HUDEP-2 (cell line): ENCODE results near the gene CLEC16A.
"Not testable (repeated sequence)": the region's sequence is repeated elsewhere in the genome, so short reads cannot be mapped to it uniquely, and the experiment has no call there.

Experiments
- DNase-seq, 76 experiments: peaks; one replicate each; lab custom pipeline; 2025; ENCODE audit not compliant: unreplicated experiment in 76 of 76; lab: John Stamatoyannopoulos, UW

The CLEC16A gene

DNA sequence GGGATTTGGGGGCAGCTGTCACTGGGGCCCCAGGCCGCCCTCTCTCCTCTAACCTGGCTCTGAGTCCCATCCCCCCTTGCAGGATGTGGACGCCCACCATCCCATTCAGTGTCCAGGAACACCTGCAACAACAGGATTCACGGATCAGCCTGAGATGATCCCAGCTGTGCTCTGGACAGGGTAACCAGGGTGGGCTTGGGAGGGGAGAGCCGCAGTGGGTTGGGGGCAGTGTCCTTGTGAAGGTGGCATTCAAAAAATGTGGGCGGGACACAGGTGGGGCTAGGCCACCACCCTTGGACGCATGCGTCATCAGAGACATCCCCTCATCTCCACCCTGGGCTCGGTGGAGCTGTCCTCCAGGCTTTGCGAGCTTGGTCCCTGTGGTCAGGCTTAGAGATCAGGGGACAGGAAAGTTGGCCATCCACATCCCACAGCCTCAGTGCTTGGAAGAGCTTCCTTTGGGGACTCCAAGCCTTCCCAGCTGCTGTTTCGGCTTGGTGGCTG is 21.2 kb upstream of the CLEC16A start:
- DNase-seq, result no peak

DNA sequence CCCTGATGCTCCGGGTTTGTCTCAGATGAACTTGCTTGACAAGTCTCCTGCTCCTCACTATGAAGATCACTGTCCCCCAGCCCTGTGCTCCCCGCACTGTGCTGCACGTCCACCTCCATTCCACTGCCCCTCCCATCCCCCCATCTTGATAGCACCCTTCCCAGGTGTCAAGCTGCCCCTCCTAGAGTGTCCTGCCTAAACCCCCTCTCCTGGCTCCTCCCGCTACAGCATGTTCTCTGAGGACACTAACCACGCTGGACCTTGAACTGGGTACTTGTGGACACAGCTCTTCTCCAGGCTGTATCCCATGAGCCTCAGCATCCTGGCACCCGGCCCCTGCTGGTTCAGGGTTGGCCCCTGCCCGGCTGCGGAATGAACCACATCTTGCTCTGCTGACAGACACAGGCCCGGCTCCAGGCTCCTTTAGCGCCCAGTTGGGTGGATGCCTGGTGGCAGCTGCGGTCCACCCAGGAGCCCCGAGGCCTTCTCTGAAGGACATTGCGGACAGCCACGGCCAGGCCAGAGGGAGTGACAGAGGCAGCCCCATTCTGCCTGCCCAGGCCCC is 20.6 kb upstream of the CLEC16A start:
- no peak for DNase-seq

DNA sequence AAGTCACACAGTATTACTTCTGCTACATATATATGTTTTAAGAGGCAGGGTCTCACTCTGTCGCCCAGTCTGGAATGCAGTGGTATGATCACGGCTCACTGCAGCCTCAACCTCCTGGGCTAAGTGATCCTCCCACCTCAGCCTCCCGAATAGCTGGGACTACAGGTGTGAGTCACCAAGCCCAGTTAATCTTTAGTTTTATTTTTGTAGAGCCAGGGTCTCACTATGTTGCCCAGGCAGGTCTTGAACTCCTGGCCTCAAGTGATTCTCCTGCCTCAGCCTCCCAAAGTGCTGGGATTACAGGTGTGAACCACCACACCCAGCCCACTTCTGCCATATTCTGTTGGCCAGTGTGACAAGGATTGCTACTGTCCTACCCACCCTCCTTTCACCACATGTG is 19.1 kb upstream of the CLEC16A start:
- not testable (repeated sequence) for DNase-seq

DNA sequence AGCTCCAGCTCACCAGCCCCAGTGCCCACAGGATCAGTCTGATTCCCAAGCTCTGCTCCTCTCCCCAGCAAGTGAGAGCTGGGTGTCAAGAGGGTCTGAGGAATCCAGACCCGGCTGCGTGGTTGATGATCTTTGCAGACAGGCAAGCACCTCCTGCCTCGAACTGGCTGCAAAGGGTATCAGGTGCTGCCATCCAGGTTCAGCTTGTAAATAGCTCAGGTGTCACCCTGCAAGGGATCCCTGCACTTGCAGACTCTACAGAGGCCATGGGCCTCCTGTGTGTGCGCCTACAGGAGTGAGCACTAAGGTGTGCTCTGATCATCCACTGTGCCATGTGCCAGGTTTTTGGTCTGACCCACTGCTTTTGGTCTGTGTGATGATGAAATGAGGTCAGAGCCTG is 18.3 kb upstream of the CLEC16A start:
- no peak for DNase-seq

DNA sequence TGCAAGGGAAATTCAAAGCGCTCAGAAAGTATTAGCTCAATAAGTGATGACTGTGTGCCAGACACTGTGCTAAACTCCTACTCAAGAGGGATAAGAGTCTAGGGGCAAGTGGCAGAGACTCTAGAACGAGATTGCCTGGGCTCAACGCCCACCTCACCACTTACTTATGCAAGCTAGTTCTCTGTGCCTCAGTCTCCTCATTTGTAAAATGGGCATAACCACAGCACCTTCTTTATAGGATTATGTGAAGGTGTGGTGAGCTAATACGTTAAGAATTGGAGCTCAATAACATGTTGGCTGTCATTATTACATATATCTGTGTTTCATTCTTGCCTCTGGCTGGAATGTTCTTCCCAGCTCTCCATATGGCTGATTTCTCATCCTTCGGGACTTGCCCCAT is 17.5 kb upstream of the CLEC16A start:
- DNase-seq, result no peak

DNA sequence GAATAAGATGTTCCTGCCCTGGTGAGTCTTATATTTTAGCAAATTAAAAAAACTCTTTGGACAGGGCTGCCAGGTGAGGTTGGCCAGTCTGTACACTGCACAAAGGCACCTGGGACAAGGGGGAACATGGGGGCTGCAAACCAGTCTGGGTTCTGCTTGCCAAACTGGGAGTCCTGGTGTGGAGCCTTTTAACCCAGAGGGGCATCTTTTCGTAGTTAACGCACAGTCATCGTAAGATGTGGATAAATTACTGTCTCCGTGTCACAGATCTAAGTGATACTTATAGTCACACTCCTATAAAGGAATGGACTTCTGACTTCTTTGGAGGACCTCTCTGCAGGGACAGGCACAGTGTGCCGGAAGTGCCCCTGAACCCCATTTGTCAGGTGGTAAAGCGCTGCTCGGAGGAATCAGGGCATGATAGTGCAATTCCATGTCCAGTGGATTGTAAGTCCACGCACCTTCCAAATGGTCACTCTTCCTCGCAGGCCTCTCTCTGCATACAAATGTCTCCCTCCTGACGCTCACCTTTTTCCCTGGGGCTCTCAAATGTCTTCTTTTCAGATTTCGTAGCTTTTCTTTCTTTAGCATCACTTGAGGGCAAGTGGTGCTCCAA is 16.8 kb upstream of the CLEC16A start:
- DNase-seq, result no peak

DNA sequence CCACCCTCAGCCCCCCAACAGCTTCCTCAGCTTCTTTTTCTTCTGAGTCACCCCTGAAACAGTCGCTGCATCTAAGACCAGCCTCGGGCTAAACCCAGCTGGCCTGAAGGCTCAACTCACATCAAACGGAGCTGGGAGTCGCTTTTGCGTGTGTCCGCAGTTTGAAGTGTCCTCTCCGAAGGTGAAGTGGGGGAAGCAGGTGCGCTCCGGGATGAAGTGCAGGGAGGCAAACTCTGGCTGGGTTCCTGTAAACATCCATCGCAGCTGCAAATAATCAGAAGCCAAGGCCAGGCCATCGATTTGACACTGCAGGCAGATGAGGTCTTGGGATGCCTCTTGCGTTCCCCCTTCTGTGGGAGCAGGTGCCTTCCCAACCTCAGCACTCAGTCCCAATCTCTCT is 15.3 kb upstream of the CLEC16A start:
- not testable (repeated sequence) for DNase-seq

DNA sequence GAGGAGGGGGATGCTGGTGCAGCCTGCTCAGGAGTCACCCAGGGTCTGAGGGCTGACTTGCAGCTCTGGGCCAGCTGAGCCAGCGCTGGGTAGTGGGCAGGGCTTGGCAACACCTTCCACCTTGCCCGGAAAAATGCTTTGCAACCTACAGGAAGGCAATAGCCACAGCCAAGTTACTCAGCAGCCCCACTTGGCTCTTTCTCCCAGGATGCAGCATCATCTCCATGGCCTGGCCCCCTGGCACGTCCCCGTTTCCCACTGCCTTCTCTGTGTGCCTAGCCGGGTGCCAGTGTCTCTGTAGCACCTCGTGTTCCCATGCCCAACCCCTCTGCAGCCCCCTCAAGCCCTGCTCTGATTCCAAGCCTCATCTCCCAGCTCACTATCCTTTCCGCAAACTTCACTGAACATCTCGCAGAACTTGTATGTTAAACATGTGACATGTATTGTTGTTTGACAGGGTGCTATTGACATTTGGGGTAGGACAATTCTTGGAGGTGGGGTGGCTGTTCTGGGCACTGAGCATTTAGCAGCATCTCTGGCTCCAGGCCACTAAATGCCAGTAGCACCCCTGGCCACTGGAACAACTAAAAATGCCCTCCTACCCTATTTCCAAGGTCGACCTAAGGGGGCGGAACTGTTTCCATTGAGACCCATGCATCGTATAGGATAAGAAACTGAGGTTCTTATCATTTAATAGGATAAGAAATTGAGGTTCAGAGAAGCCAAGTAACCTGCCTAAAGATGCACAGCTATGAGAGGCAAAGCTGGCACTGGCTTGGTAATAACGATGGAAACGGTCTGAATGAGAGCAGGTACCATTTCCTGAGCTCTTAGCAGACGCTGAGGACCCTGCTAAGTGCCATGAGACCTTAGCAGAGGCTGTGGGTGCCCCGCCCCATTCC is 14.3 kb upstream of the CLEC16A start:
- no peak for DNase-seq

DNA sequence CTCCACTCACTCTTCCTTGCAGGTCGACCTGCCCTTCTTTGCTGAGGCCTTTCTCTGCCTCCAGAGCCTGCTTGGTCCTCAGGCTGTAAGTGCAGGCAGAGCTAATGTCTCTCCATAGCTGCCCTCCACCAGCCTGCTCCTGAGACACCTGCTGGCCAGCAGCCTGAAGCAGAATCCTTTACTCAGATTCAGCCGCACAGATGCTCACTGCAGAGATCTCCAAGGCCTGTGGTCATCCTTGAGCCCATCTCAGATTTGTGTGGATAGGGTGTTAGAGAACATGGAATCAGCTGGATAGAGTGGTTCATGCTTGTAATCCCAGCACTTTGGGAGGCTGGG is 13.6 kb upstream of the CLEC16A start:
- no peak for DNase-seq

DNA sequence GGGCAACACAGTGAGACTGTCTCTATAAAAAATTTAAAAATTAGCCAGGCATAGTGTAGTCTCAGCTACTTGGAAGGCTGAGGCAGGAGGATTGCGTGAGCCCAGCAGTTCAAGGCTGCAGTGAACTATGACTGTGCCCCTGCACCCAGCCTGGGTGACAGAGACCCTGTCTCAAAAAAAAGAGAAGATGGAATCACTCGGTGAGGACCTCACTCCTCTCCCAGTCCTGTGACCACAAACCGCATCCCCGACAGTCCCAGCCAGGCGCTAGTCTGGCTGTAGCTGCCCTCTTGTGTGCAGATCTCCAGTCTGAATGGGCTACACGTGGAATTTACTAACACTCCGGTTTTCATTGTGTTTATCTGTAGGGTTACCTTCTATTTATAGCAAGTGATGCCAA is 13.2 kb upstream of the CLEC16A start:
- DNase-seq, result no peak

DNA sequence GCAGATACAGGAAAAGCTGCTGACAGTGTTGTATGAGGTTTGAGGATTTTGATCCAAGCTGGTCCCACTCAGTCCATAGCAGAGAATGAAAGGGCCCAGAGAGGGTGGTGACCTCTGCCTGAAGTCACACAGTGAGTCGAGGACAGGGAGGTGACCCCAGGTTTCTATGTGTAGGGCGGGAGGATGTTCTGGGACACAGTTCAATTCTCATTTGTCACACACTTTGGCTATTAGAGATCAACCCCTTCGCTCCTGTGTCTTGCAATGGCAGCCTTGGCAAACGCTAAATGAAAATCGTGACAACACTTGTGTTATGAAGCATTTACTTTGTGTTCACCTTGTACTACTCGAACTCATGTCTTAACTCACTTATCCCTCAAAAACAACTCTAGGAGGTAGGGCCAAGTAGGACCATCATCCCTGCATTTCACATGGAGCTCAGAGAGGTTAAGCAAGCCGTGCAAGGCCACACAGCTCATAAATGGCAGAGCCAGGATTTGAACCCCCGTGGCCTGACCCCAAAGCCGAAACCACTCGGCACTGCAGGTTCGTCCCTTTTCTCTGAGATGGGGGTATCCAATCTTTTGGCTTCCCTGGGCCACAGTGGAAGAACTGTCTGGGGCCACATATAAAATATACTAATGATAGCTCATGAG is 12.3 kb upstream of the CLEC16A start:
- no peak for DNase-seq

DNA sequence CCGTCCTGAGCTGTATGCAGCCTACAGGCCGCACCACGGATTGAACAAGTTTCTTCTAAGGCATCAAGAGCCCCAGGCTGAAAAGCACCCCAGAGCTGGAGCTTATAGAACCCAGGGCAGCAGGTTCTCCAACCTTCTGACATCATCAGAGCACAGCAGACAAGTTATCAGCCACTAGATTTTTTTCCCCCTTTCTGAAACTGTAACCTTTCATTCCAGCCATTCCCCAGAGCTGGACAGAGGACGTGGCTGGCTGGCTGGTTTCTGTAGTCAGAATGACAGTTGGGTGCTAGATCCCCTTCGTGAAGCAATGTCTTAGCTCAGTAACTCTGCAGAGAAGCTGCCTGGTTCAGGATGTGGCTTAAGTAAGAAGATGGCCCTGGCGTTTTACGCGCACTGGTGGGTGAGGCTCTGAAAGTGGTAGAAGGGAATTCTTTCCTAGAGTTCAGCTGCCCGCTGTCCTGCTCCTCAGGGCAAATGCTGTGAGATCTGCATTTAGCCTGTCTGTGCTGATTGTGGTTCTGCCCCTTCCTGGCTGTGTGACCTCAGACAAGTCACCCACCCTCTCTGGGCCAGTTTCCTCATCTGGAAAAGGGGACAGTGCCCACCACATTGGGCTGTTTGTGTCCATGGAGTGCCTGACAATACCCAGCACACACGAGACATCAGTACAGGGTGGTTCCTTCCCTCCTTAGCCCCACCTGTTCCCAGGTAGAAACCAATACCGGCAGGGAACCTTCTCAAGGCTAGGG is 11.2 kb upstream of the CLEC16A start:
- DNase-seq, result no peak

DNA sequence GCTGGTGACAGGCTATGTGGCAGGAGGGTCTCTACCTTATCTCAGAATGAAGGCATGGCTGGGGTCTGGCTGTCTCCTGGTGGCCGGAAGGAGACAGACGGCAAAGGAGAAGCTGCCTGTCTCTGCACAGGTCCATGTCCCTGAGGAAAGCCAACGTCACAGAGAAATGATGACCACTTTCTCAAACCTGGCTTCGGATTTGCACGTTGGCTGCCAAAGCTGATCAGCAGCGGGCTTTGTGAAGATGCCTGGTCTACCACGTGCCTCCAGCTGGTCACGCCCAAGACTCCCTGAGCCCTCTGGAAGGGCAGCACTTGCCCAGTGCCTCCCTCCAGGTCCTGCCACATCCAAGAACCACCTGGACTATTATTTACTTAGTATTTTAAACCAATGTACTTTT is 10.5 kb upstream of the CLEC16A start:
- DNase-seq, result peak in 49 of 76 experiments; percentile 11 to 65 (median 27)

DNA sequence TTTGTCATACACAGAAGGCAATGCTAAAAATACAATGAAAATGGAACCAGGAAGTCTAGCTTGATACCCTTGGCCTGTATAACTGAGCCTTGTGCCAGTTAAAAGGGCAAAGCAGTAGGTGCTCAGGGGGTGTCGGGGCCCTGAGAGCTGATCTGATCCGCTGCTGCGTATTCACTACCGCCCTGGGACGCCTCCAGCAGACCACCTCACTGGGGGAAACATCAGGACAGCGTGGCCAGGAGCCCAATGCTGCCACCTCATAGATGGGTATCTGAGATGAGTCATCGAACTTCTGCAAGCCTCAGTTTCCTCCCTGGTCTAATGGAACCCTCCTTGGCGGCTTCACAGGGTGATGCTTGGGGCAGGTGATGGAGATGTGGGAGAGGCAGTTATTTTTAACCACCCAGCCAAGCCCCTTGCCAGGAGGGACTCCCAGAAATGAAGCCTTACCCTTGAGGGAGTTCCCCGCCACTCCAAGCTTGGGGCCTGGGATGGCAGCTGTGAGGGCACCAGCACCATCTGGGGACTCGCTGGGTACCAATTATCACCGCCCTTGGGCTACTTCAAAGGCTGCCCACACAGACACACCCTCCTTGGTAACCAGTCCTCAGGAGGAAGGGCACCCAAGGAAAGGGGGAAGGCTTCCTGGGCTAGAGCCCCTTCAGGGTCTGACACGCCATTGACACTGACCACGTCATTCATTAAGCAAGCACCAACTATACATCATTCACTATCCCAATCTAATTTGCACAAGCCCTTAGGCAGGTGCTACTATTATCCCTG is 9.8 kb upstream of the CLEC16A start:
- DNase-seq, result peak in 28 of 76 experiments; percentile 8 to 53 (median 32)

DNA sequence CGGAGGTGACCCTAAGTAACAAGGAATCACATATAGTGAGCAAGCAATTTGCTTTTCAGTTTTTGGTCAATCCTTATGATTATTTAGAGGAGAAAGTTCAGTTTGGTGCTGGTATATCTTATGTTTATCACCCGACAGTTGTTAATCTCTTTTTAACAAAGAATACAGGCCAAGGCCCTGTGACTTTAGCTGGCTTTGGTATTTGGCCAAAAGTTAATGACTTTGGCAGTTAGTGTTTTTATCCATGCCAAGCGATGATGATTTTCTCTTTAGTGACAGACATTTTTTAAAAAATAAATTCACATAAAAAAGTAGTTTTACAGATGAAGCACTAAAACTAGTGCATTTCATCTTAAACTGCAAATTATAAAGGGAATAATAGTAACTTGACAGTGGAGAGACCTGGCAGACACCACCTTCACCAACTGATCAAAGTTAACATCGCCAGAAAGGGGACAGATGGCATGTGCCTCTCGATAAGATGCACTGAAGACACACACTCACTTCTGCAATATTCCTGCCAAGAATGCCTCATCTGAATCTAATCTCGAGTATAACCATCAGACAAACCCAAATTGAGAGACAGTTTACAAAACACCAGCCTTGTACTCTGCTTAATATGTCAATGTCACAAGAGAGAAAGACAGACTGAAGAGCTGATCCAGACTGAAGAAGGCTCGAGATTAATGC is 9.0 kb upstream of the CLEC16A start:
- DNase-seq, result peak in 68 of 76 experiments; percentile 14 to 93 (median 64)

DNA sequence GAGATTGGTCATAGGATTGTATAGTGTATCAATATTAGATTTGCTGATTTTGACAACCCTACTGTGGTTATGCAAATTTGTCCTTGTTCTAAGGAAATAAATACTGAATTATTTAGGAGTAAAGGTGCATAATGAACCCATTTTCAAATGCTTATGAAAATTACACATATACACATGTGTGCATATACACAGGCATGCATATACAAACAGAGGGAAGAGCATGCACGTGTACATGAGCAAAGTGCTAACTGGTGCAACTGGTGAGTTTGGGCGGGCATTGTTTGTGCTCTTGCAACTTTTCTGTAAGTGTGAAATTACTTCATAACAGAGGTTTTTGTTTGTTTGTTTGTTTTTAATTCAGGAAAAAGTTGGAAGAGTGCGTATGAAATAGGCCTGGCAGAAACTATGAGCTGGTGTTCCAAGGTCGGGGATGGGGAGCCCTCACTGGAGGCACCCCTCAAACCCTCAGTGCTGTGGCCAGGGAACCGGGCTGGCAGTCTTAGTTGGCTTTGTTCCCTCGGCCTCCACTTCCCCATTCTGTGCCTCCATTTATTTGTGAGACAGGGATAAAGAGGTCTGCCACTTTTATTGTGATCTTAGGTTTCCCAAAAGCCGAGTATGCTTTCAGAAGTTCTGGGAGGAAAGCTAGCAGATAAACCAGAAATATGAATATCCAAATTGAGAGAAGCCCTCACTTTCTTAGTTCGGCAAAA is 7.9 kb upstream of the CLEC16A start:
- no peak for DNase-seq

DNA sequence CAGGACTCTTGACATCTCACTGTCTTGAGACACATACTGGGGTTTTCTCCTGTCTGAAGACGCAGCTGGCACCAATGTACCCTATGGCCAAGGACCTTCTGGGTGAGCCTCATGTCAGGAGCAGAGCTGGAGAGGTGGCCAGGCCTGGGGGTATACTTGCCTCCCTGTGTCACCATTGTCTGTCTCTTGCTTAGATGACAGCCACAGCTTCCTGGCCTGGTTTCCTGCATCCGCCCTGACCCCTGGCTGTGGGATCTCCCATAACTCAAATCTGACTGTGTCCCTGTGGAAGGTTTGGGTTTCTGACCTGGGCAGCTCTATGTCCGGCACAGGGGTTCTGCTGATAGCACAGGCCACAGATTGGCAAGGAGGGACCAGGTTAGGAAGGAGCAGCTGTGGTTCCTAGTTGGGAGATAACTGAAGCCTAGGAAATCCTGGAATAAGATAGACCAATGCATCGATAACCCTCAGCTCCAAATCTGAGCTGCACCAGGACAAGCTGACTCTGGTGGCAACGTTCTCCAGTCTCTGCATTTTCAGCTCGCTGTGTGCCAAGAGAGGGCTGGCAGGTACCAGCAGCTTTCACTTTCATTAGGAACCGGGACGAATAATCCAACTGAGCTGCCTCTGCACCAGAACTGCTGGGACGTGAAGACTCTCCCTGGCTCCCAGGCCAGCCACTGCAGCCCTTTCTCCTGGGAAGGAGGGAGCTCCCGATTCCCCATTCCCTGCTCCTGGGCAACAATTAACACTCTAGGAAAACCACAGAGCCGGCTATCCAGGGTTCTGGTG is 7.1 kb upstream of the CLEC16A start:
- peak in 1 of 76 experiments; percentile 2 for DNase-seq

DNA sequence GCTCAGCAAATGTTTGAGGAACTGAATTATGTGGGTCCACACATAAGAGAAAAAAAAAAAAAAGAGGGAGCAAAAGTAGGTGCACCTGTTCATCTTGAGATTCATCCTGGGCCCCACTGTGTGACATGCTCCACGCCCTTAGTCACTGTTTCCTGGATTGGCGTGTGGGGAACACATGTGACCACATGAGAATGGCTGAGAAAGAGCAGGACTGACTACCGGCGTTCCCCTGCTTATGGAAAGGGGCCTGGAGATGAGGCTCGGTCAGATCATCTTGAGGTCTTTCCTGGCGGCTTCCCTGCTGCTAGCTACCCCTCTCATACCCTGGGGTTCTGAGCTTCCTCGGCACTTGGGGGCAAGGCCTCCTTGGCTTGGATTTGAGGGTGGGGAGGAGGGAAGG is 6.0 kb upstream of the CLEC16A start:
- DNase-seq, result peak in 2 of 76 experiments; percentile 3 to 18
